ENCODE results near the gene CGAS. TPM values are rescaled to one million over a fixed set of nuclear protein-coding genes. Genes with fewer than 3 reads are reported as not detected.
A peak's percentile ranks its signal among the peaks of the same experiment; 100 is the strongest.

The CGAS gene
- total RNA-seq = 1 to 10 TPM in 1 of 6 experiments, under 1 TPM in 5; 0.37 to 1.1 (median 0.78) TPM
- long read RNA-seq = 0 reads

GRCh38 chr6:73452107-73452461 is at the start of gene CGAS:
CGAS (minus strand) TSS chr6:73452297; CDS start chr6:73452181, 116 bp downstream.
- Histone ChIP-seq H3K27me3 (no peaks in the 10 kb centered on the region), H3K36me3 (no peaks in the 10 kb centered on the region), H3K4me1 (no peaks in the 10 kb centered on the region), H3K27ac (peak within 1 kb of the TSS; percentile 55 to 81 (median 72)), H3K9me3 (no peaks in the 10 kb centered on the region), H3K4me3 (peak within 1 kb of the TSS; percentile 50 to 65 (median 61))
- DNase-seq = peak; percentile 73 to 85 (median 82)
- WGBS (ENCODE audit: insufficient coverage, low coverage, low lambda C conversion rate, missing lambda C conversion rate) = 20% methylated on average over 13 of the region's 23 CpGs
- intact Hi-C loops (cut with DNase I) = no loop called here
- ATAC-seq = peak; percentile 83 to 89 (median 86)
- TF ChIP-seq POLR2A (IDR thresholded peaks at IDR 0.05) = no peak
- no peak for TF ChIP-seq CTCF (IDR thresholded peaks at IDR 0.05)

- Histone ChIP-seq H3K4me1 (no peaks in the 10 kb centered on the region), H3K36me3 (peaks cover 0 to 93% (median 34%) of the 10 kb centered on the region in 4 donors), H3K27me3 (no peaks in the 10 kb centered on the region), H3K4me3 (no peak overlapping the region), H3K27ac (no peak overlapping the region), H3K9me3 (no peaks in the 10 kb centered on the region)
- 89% methylated on average over 3 of the region's 3 CpGs for WGBS (ENCODE audit: insufficient coverage, low coverage, low lambda C conversion rate, missing lambda C conversion rate)
- intact Hi-C loops (cut with DNase I) = no loop called here
- DNase-seq (no peak), ATAC-seq (no peak)
- TF ChIP-seq CTCF (IDR thresholded peaks at IDR 0.05) = no peak
- TF ChIP-seq POLR2A (IDR thresholded peaks at IDR 0.05) = no peak
These were observed 45.8 kb upstream of the CGAS start for GRCh38 chr6:73497915-73498314.

GRCh38 chr6:73491377-73491776 is 39.3 kb upstream of the CGAS start:
- Histone ChIP-seq H3K9me3 (no peaks in the 10 kb centered on the region), H3K4me3 (no peak overlapping the region), H3K27me3 (no peaks in the 10 kb centered on the region), H3K4me1 (no peaks in the 10 kb centered on the region), H3K36me3 (peaks cover 0 to 83% (median 17%) of the 10 kb centered on the region in 4 donors), H3K27ac (no peak overlapping the region)
- TF ChIP-seq CTCF (IDR thresholded peaks at IDR 0.05) = no peak
- no peak for TF ChIP-seq POLR2A (IDR thresholded peaks at IDR 0.05)
- ATAC-seq (no peak), DNase-seq (no peak)
- intact Hi-C loops (cut with DNase I) = no loop called here

GRCh38 chr6:73487473-73487872 is 35.4 kb upstream of the CGAS start:
- Histone ChIP-seq H3K36me3 (peaks cover 0 to 84% (median 30%) of the 10 kb centered on the region in 4 donors), H3K9me3 (no peaks in the 10 kb centered on the region), H3K27me3 (no peaks in the 10 kb centered on the region), H3K27ac (no peak overlapping the region), H3K4me3 (no peak overlapping the region), H3K4me1 (no peaks in the 10 kb centered on the region)
- 35% methylated on average over 3 of the region's 7 CpGs for WGBS (ENCODE audit: insufficient coverage, low coverage, low lambda C conversion rate, missing lambda C conversion rate)
- ATAC-seq = peak; percentile 81 to 96 (median 90)
- TF ChIP-seq POLR2A (IDR thresholded peaks at IDR 0.05) (no peak), CTCF (IDR thresholded peaks at IDR 0.05) (no peak)
- intact Hi-C loops (cut with DNase I) = no loop called here
- peak in 2 of 3 donors; percentile 34 to 66 for DNase-seq

- peaks cover 0 to 91% (median 53%) of the 10 kb centered on the region in 4 donors for H3K36me3 ChIP-seq
- H3K4me1 ChIP-seq = no peaks in the 10 kb centered on the region
- DNase-seq (no peak), ATAC-seq (no peak)
- WGBS (ENCODE audit: insufficient coverage, low coverage, low lambda C conversion rate, missing lambda C conversion rate) = 83% methylated on average over 2 of the region's 2 CpGs
- H3K4me3 ChIP-seq = no peak overlapping the region
- H3K9me3 ChIP-seq = no peaks in the 10 kb centered on the region
- TF ChIP-seq CTCF (IDR thresholded peaks at IDR 0.05) = no peak
- TF ChIP-seq POLR2A (IDR thresholded peaks at IDR 0.05) = no peak
- no peaks in the 10 kb centered on the region for H3K27me3 ChIP-seq
- H3K27ac ChIP-seq = no peak overlapping the region
- intact Hi-C loops (cut with DNase I) = no loop called here
These were observed 32.3 kb upstream of the CGAS start for GRCh38 chr6:73484438-73484837.
